NCI-H2227 (cell line): ENCODE measurements around the gene LDLRAD4.

Source experiments
- DNase-seq: peaks from one replicate; lab custom pipeline; 2025; ENCODE audit not compliant: unreplicated experiment; lab: John Stamatoyannopoulos, UW

LDLRAD4 gene

DNA sequence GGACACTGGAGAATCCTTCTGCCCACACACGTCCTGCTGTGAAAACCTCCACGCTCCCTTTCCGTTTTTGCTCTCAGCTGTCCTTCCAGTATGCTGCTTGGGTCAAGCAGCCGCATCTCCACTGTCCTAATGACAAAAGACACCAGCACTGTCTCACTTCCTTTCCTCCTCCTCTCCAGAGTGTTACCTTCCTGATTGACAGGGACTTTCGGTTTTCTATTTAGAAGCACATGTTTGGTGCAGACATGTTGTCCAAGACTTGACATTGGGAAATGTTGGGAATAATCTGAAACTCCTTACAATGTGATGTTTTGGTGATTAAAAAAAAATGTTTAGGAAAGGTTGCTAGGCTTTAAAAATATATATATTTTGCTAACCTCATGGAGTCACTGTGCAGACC lies 281.2 kb downstream of the LDLRAD4 start:
- no peak for DNase-seq

- no peak for DNase-seq
Observed at GRCh38 chr18:13500227-13500865, 281.8 kb downstream of the LDLRAD4 start.

DNA sequence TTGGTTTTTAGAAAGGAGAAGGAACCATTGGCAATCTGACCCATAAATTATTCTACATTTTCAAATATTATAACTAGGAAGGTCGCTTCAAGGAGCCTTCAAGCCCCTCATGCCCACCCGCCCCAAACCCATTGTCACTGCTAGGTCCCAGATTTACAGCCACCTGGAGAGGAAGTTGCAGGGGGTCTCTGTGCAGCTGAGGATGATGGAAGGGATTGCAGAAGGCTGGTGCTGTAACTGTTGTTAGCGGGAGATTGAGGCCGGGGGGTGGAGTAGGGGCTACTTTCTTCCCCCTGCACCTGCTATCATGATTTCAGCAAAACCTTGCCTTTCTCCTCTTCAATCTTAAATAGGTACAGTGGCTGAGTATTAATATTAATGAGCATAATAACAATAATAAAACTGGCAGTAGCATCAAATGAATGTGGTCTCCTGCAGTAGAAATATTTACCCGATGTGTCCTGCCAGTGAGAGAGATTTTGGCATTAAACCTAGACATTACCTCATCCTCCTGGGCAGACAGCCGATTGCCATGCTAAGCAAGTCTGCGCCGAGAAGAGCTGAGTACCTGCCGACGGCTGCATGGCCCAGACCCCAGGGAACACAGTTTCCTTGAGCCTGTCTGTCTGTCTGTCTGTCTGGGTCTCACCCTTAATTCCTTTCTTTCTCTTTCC lies 282.4 kb downstream of the LDLRAD4 start:
- no peak for DNase-seq

DNA sequence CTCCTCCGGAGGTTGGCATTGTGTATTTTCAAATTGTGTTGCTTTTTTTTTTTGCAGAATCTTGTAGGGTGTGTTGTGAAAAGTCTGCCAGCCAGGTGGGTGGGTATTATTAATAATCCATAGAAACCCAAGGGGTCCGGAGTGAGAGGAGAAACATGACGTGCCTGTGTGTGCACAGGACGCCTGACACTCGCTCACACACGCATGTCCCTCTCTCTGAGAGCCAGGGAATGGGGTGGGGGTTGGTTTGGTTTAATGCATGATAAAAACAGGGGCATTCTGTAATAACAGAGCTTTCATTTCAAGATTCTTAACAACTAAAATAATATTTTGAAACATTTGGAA lies 283.0 kb downstream of the LDLRAD4 start:
- no peak for DNase-seq

- DNase-seq = no peak
Observed at GRCh38 chr18:13501891-13502290, 283.3 kb downstream of the LDLRAD4 start.

- DNase-seq = no peak
Observed at GRCh38 chr18:13502585-13502984, 284.0 kb downstream of the LDLRAD4 start.

DNA sequence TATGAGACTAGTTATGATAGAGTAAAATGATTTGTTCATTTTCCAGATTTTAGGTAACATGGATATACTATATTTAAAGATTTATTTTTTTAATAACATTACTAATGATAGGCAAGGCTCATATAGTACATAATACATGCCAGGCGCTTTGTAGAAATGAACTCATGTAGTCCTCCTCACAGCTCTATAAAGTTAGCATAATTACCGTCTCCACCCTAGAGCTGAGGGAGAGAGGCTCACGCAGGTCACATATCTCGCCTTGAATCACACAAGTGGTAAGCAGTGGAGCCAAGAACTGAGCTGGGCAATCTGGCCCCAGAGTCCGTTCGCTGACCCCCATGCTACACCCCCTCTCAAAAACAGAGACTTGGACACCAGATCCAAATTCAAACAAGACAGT lies 285.3 kb downstream of the LDLRAD4 start:
- no peak for DNase-seq

GRCh38 chr18:13505780-13506345 lies 287.3 kb downstream of the LDLRAD4 start:
- DNase-seq = no peak

DNA sequence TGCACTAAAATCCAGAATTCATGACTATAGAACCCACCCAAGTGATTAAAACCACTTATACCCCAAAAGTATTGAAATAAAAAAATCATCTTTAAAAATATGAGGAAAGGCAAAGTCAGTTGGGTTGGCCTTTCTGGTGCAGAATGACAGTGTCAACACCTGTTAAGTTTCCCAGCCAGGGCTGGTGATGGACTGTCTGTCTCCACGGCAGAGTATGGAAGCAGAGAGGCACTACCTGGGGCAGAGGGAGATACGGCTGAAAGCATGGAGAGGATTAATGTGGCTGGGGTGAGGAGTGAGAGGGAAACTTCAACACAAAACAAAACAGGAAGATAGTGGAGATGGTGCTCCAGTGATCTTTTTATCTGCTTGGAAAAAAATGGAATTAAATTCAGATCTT lies 292.0 kb downstream of the LDLRAD4 start:
- DNase-seq = no peak

DNA sequence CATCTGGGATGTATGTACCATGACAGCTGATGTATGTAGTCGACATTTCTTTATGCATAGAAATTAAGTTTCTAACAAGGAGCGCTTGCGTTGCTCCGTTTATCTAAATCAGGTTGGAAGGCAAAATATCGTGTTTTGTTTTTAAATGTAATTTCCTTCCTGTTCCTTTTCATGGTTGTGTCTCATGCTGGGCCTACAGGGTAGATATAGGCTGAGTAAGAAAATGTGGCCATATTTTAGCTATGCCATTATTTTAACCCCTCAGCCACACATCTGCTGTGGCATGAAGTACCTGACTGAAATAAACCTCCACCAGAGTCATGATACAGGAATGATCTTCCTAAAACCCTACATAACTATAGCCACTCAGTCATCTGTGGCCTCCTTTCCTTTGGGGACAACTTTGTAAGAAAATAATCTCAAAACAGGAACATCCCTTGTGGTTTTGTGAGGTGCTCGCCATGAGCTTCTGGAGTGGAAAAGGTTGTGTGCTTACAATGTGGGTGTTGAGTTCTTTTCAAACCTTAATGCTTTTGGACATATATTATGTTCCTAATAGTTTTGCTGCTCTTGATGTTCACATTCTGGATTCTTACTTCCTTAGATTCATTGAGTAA lies 293.5 kb downstream of the LDLRAD4 start:
- no peak for DNase-seq

- DNase-seq = no peak
Observed at GRCh38 chr18:13513021-13513420, 294.5 kb downstream of the LDLRAD4 start.

- DNase-seq = no peak
Observed at GRCh38 chr18:13513481-13513880, 294.9 kb downstream of the LDLRAD4 start.

- DNase-seq = no peak
Observed at GRCh38 chr18:13514558-13514957, 296.0 kb downstream of the LDLRAD4 start.

- no peak for DNase-seq
Observed at GRCh38 chr18:13516855-13517254, 298.3 kb downstream of the LDLRAD4 start.

DNA sequence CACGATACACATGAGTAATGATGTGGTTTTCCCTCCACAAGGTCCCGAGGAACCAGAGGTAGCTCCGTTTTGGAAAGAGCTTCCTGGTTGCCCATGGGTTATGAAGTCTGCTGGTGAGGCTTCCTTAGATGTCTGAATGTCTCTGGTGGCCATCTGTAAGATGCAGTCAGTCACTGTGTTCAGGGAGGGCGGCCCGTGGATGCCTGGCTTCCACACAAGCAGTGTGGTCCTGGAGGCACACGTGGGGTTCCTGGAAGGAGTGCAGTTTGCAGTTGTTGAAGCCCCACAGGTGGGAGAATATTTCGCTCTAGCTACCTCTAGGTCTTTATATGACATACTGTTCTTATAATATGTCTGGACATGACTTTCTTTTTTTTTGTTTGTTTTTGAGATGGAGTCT lies 298.8 kb downstream of the LDLRAD4 start:
- DNase-seq = no peak

GRCh38 chr18:13518382-13518781 lies 299.8 kb downstream of the LDLRAD4 start:
- no peak for DNase-seq

DNA sequence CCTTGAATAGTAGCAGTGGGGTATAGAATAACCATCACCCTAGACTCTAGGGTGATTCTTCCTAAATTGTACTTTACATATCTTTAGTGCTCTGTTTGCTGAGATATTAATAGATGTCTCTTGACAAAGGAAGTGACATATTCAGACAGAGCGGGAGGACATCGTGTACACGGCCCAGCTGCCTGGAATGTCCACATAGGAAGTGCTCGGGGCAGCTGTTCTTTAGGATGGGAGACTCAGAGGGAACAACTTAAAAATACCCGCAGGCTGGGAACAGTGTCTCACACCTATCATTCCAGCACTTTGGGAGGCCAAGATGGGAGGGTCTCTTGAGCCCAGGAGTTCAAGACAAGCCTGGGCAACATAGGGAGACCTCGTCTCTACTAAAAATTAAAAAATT lies 301.7 kb downstream of the LDLRAD4 start:
- DNase-seq = no peak

DNA sequence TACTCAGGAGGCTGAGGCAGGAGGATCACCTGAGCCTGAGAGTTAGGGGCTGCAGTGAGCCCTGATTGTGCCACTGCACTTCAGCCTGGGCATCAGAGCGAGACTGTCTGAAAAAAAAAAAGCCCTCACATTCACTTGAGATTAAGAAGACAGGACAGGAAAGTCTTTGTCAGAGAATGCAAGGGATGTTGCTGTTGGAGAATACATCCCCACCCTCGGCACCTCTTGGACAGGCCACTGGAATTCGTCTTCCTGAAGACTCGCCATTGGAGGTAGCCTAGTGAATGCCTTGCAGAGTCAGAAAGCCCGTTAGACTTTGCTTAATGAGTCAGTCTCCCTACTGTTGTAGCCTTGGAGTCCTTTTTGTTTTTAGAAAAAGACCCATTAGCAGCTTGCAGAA lies 302.2 kb downstream of the LDLRAD4 start:
- no peak for DNase-seq

DNA sequence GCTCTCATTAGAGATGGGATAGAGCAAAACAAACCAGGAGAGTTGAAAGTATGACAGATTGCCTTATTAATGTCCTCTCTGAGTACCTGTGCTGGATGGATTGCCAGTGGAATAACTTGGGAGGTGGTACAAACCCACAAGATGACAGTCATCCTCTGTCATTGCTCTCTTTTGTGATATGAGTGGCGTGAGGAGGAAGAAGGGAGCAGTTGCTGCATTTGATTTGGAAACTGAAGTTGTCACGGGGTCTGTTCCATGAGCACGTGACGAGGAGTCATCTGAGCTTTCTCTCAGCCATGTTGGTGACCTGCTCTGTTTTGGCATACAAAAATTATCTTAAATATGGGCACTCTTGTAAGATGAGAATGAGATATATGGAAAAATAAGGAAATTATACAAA lies 302.9 kb downstream of the LDLRAD4 start:
- DNase-seq = no peak

GRCh38 chr18:13522256-13522655 lies 303.7 kb downstream of the LDLRAD4 start:
- DNase-seq = no peak

DNA sequence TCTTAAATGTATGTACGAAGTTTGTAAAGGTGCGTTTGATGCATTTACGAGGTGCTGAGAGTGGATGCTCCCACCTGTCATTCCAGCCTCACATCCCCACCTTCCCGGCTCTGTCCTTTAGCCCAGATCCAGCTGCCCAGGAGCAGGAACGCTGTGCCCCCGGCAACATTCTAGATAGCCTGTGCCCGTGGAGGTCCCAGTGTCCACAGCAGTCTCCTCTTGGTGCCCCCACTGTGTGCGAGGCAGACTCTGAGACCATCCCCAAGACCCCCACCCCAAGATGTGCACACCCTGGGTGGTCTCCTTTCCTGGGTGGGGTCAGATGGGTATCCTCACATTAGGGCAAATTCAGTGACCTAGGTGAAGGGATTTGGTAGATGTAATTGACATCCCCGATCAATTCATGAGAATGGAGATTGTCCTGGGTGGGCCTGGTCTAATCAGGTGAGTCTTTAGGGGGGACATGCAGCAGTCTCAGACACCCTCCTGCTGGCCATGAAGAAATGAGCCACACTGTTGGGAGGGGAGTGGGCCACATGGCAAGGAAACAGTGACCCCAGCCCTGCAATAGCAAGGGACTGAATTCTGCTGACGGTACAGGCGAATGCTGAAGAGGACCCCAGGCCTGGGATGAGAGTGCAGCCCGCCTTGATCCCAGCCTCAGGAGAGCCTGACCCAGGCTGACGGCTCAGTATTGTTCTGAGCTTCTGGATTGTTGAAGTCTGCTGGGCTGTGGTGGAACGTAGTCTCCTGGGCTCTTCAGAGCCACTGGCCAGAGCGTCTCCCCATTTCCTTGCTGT lies 304.5 kb downstream of the LDLRAD4 start:
- no peak for DNase-seq

DNA sequence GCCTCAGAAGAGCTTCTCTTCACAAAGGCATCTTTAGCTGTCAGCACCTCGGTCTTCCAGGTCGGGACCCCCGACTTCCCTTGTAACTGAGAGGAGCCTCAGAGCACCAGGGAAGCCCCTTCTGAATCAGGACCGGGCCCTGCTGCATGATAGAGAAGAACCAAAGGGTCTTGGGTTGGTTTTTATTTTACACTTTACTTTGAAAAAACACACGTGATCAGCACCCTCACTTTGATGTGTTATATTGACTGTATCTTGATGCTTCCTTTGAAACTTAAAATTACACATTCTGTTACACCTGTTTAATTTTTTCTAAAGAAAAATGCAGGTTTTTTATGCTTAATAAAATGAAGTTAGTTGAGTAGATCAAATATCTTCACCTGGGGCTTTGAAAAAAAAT lies 305.5 kb downstream of the LDLRAD4 start:
- DNase-seq = no peak
